Stimulated activated CD4-positive, alpha-beta T cell treated with anti-CD3 and anti-CD28 coated beads, TNF-alpha, amount 100 ng/mL, for 48 hours (primary cell): Measurements from ENCODE around the gene DHX34.
"Not testable (repeated sequence)": the region's sequence is repeated elsewhere in the genome, so short reads cannot be mapped to it uniquely, and the experiment has no call there.

ENCODE experiments used
- DNase-seq, 3 donors: peaks; one replicate each; pipeline ENCODE4 v3.0.0-alpha.2; 2020; ENCODE audit warnings: low read depth in 3 of 3

The DHX34 gene

GRCh38 chr19:47363758-47364531 is 14.8 kb downstream of the DHX34 start:
- no peak for DNase-seq

GRCh38 chr19:47365455-47365854 is 16.3 kb downstream of the DHX34 start:
- DNase-seq, result not testable (repeated sequence)

- no peak for DNase-seq
Observed at GRCh38 chr19:47370045-47370611, 21.0 kb downstream of the DHX34 start.

GRCh38 chr19:47371261-47371660 is 22.1 kb downstream of the DHX34 start:
- no peak for DNase-seq

- DNase-seq, result no peak
Observed at GRCh38 chr19:47372603-47373002, 23.5 kb downstream of the DHX34 start.

- DNase-seq, result no peak
Observed at GRCh38 chr19:47373246-47374240, 24.4 kb downstream of the DHX34 start.

- no peak for DNase-seq
Observed at GRCh38 chr19:47374876-47375693, 26.0 kb downstream of the DHX34 start.

GRCh38 chr19:47375694-47376588 is 26.8 kb downstream of the DHX34 start:
- DNase-seq, result no peak

- DNase-seq, result no peak
Observed at GRCh38 chr19:47376589-47377144, 27.6 kb downstream of the DHX34 start.

GRCh38 chr19:47377208-47377701 is 28.1 kb downstream of the DHX34 start:
- no peak for DNase-seq

- DNase-seq, result no peak
Observed at GRCh38 chr19:47377801-47378200, 28.7 kb downstream of the DHX34 start.

- no peak for DNase-seq
Observed at GRCh38 chr19:47378246-47378645, 29.1 kb downstream of the DHX34 start.

- no peak for DNase-seq
Observed at GRCh38 chr19:47379381-47379938, 30.3 kb downstream of the DHX34 start.

- no peak for DNase-seq
Observed at GRCh38 chr19:47380559-47380958, 31.4 kb downstream of the DHX34 start.

GRCh38 chr19:47381121-47381520 is 32.0 kb downstream of the DHX34 start:
- DNase-seq, result no peak

GRCh38 chr19:47381653-47382279 is 32.7 kb downstream of the DHX34 start:
- no peak for DNase-seq

GRCh38 chr19:47383890-47384289 is 34.8 kb downstream of the DHX34 start:
- not testable (repeated sequence) for DNase-seq

GRCh38 chr19:47384533-47384932 is 35.4 kb downstream of the DHX34 start:
- not testable (repeated sequence) for DNase-seq

GRCh38 chr19:47386582-47386981 is 37.5 kb downstream of the DHX34 start:
- not testable (repeated sequence) for DNase-seq
